ENCODE results near the gene ATF4.

Gene ATF4

GRCh38 chr22:39522567-39523300 is 2.4 kb downstream of the ATF4 start (continued):
- TF ChIP-seq ZNF398 (tag by site-specific recombination; IDR thresholded peaks at IDR 0.05) (peak; percentile 57), PRDM10 (tag by site-specific recombination; IDR thresholded peaks at IDR 0.05) (peak; percentile 38; the same call in 1 of the 2 replicates), IKZF3 (tag by site-specific recombination; IDR thresholded peaks at IDR 0.05) (no peak), ZFP3 (tag by site-specific recombination; IDR thresholded peaks at IDR 0.05; ENCODE audit: low read depth) (no peak), ZNF121 (tag by site-specific recombination; IDR thresholded peaks at IDR 0.05) (no peak), ZNF274 (IDR thresholded peaks at IDR 0.05; ENCODE audit: low read length) (no peak), ZNF274 (tag by site-specific recombination; IDR thresholded peaks at IDR 0.05; ENCODE audit: borderline replicate concordance) (no peak), ZNF76 (tag by site-specific recombination; IDR thresholded peaks at IDR 0.05; ENCODE audit: borderline replicate concordance, low read depth) (peak; percentile 55; the same call in 1 of the 2 replicates), ZEB2 (tag by site-specific recombination; IDR thresholded peaks at IDR 0.05) (peak; percentile 83), ZFP37 (tag by site-specific recombination; IDR thresholded peaks at IDR 0.05) (0 out of 2 replicates have a peak, but pooled peaks have one; percentile 13), SP3 (tag by site-specific recombination; IDR thresholded peaks at IDR 0.05) (peak; percentile 26; the same call in 1 of the 2 replicates), KLF10 (tag by site-specific recombination; IDR thresholded peaks at IDR 0.05) (no peak), ZNF561 (tag by site-specific recombination; IDR thresholded peaks at IDR 0.05; ENCODE audit: borderline replicate concordance) (peak; percentile 66; the same call in 1 of the 2 replicates), ZNF169 (tag by site-specific recombination; IDR thresholded peaks at IDR 0.05) (no peak), ZNF776 (tag by site-specific recombination; IDR thresholded peaks at IDR 0.05; ENCODE audit: borderline replicate concordance) (no peak), ZNF660 (tag by site-specific recombination; IDR thresholded peaks at IDR 0.05) (peak; percentile 47; the same call in 1 of the 2 replicates), OSR2 (tag by site-specific recombination; IDR thresholded peaks at IDR 0.05) (peak; percentile 42), HIC1 (tag by site-specific recombination; IDR thresholded peaks at IDR 0.05) (peak; percentile 27; the same call in 1 of the 2 replicates), KLF9 (tag by site-specific recombination; IDR thresholded peaks at IDR 0.05; ENCODE audit: low read depth) (no peak), ZNF555 (tag by site-specific recombination; conservative IDR thresholded peaks at IDR 0.05) (no peak), ZNF529 (tag by site-specific recombination; IDR thresholded peaks at IDR 0.05; ENCODE audit: insufficient replicate concordance) (no peak), ZBTB1 (tag by site-specific recombination; IDR thresholded peaks at IDR 0.05) (no peak), ZBTB11 (tag by site-specific recombination; conservative IDR thresholded peaks at IDR 0.05; ENCODE audit: low read depth) (no peak), ZNF645 (tag by site-specific recombination; IDR thresholded peaks at IDR 0.05) (no peak), ZNF571 (tag by site-specific recombination; IDR thresholded peaks at IDR 0.05) (no peak), ZNF335 (tag by site-specific recombination; conservative IDR thresholded peaks at IDR 0.05) (peak; percentile 52)
